H9 (cell line): Measurements from ENCODE around the gene PDIA4. TPM values are rescaled to one million over a fixed set of nuclear protein-coding genes. Genes with fewer than 3 reads are reported as not detected.

Experiments
- DNase-seq: peaks from one replicate; pipeline ENCODE4 v3.0.0-alpha.2; 2017
- H2AFZ ChIP-seq: one replicate; pipeline ENCODE4 v1.6.1; 2013; ENCODE audit warnings: mild to moderate bottlenecking, low read length, control low read depth, moderate library complexity
- H2AK5ac ChIP-seq: 2 replicates; pipeline ENCODE4 v1.6.1; 2013; ENCODE audit warnings: low read length, control low read depth, mixed read lengths; ENCODE audit not compliant: insufficient read length
- H2BK120ac ChIP-seq: one replicate; pipeline ENCODE4 v1.6.1; 2013; ENCODE audit warnings: low read depth, mild to moderate bottlenecking, low read length, control low read depth, inconsistent platforms; ENCODE audit not compliant: poor library complexity, severe bottlenecking
- H2BK12ac ChIP-seq: 2 replicates; pipeline ENCODE4 v1.6.1; 2013; ENCODE audit warnings: low read length, control low read depth, mixed read lengths, low read depth; ENCODE audit not compliant: insufficient read length
- H2BK15ac ChIP-seq: 2 replicates; pipeline ENCODE4 v1.6.1; 2013; ENCODE audit warnings: low read depth, low read length, control low read depth
- H2BK20ac ChIP-seq: one replicate; pipeline ENCODE4 v1.6.1; 2013; ENCODE audit warnings: low read depth, mild to moderate bottlenecking, low read length, control low read depth, inconsistent platforms; ENCODE audit not compliant: poor library complexity, severe bottlenecking
- H2BK5ac ChIP-seq: 2 replicates; pipeline ENCODE4 v1.6.1; 2013; ENCODE audit warnings: low read length, control low read depth, mixed read lengths; ENCODE audit not compliant: insufficient read length
- H3K14ac ChIP-seq: 2 replicates; pipeline ENCODE4 v1.6.1; 2013; ENCODE audit warnings: low read length, control low read depth; ENCODE audit not compliant: insufficient read depth
- H3K18ac ChIP-seq: 2 replicates; pipeline ENCODE4 v1.6.1; 2013; ENCODE audit warnings: low read depth, mild to moderate bottlenecking, mixed read lengths, low read length, control low read depth; ENCODE audit not compliant: insufficient read length
- H3K23ac ChIP-seq: 2 replicates; pipeline ENCODE4 v1.6.1; 2013; ENCODE audit warnings: low read length, control low read depth, mixed read lengths, low read depth; ENCODE audit not compliant: insufficient read length
- H3K23me2 ChIP-seq: 2 replicates; pipeline ENCODE4 v1.6.1; 2013; ENCODE audit warnings: low read depth, mild to moderate bottlenecking, mixed read lengths, low read length, control low read depth; ENCODE audit not compliant: insufficient read length, poor library complexity, severe bottlenecking
- H3K27ac ChIP-seq: 2 replicates; pipeline ENCODE4 v1.5.1; 2013; ENCODE audit warnings: low read length, control low read depth, mixed read lengths, low read depth; ENCODE audit not compliant: insufficient read length
- H3K27me3 ChIP-seq: 2 replicates; pipeline ENCODE4 v1.6.1; 2013; ENCODE audit warnings: low read length, control low read depth, inconsistent platforms; ENCODE audit not compliant: insufficient read depth
- H3K4ac ChIP-seq: 2 replicates; pipeline ENCODE4 v1.6.1; 2013; ENCODE audit warnings: low read depth, mild to moderate bottlenecking, control low read depth, inconsistent platforms, low read length, moderate library complexity
- H3K4me1 ChIP-seq: 2 replicates; pipeline ENCODE4 v1.6.1; 2013; ENCODE audit warnings: low read length, control low read depth, inconsistent platforms; ENCODE audit not compliant: insufficient read depth
- H3K4me2 ChIP-seq: 2 replicates; pipeline ENCODE4 v1.6.1; 2013; ENCODE audit warnings: low read length, control low read depth, mixed read lengths; ENCODE audit not compliant: insufficient read length, insufficient read depth
- H3K56ac ChIP-seq: 2 replicates; pipeline ENCODE4 v1.6.1; 2013; ENCODE audit warnings: low read depth, mild to moderate bottlenecking, mixed read lengths, low read length, control low read depth; ENCODE audit not compliant: insufficient read length
- H3K79me1 ChIP-seq: 2 replicates; pipeline ENCODE4 v1.6.1; 2013; ENCODE audit warnings: low read depth, mild to moderate bottlenecking, moderate library complexity, low read length, control low read depth, inconsistent platforms; ENCODE audit not compliant: insufficient read depth, poor library complexity, severe bottlenecking
- H3K79me2 ChIP-seq: 2 replicates; pipeline ENCODE4 v1.6.1; 2013; ENCODE audit warnings: low read length, control low read depth, inconsistent platforms; ENCODE audit not compliant: insufficient read depth
- H3K9ac ChIP-seq: 2 replicates; pipeline ENCODE4 v1.6.1; 2013; ENCODE audit warnings: low read length, control low read depth, mixed read lengths; ENCODE audit not compliant: insufficient read length; ENCODE audit errors: extremely low read depth
- H3K9me3 ChIP-seq: one replicate; pipeline ENCODE4 v1.6.1; 2013; ENCODE audit warnings: low read depth, low read length, inconsistent platforms; ENCODE audit not compliant: control insufficient read depth
- H3T11ph ChIP-seq: one replicate; pipeline ENCODE4 v1.6.1; 2013; ENCODE audit warnings: mild to moderate bottlenecking, low read length, control low read depth, inconsistent platforms
- H4K20me1 ChIP-seq: one replicate; pipeline ENCODE4 v1.6.1; 2013; ENCODE audit not compliant: control insufficient read depth, insufficient read length, insufficient read depth
- H4K5ac ChIP-seq: 2 replicates; pipeline ENCODE4 v1.6.1; 2013; ENCODE audit warnings: low read depth, mild to moderate bottlenecking, mixed read lengths, low read length, control low read depth; ENCODE audit not compliant: insufficient read length
- H4K8ac ChIP-seq: replicated peaks from 2 replicates; pipeline ENCODE4 v1.6.1; 2013; ENCODE audit warnings: low read length, control low read depth, mixed read lengths, low read depth; ENCODE audit not compliant: insufficient read length
- H4K91ac ChIP-seq: 2 replicates; pipeline ENCODE4 v1.6.1; 2013; ENCODE audit warnings: low read depth, mild to moderate bottlenecking, moderate library complexity, mixed read lengths, low read length, control low read depth; ENCODE audit not compliant: insufficient read length
- H3K27ac Mint-ChIP-seq, 3 experiments: 2 replicates in 2 of 3; 3 replicates in 1 of 3; pipeline ENCODE4 v1.8.0; 2020 to 2021; ENCODE audit warnings: mixed read lengths in 3 of 3, mild to moderate bottlenecking in 1 of 3, moderate library complexity in 1 of 3
- H3K27me3 Mint-ChIP-seq: 2 replicates; pipeline ENCODE4 v1.8.0; 2021; ENCODE audit warnings: low read depth, mild to moderate bottlenecking, moderate library complexity, mixed read lengths
- H3K36me3 Mint-ChIP-seq, 3 experiments: 2 replicates in 2 of 3; 3 replicates in 1 of 3; pipeline ENCODE4 v1.8.0; 2020 to 2021; ENCODE audit warnings: low read depth in 3 of 3, mixed read lengths in 3 of 3; ENCODE audit not compliant: insufficient read depth in 1 of 3
- H3K4me1 Mint-ChIP-seq, 2 experiments: 2 replicates each; pipeline ENCODE4 v1.8.0; 2020; ENCODE audit warnings: mixed read lengths in 2 of 2
- H3K4me3 Mint-ChIP-seq, 2 experiments: 2 replicates in 1 of 2; 3 replicates in 1 of 2; pipeline ENCODE4 v1.8.0; 2020 to 2021; ENCODE audit warnings: mild to moderate bottlenecking in 2 of 2, mixed read lengths in 2 of 2, moderate library complexity in 1 of 2
- H3K9me3 Mint-ChIP-seq, 2 experiments: 2 replicates in 1 of 2; 3 replicates in 1 of 2; pipeline ENCODE4 v1.8.0; 2020; ENCODE audit warnings: mild to moderate bottlenecking in 2 of 2, mixed read lengths in 2 of 2, moderate library complexity in 1 of 2
- CTCF ChIP-seq: fragments of 200-600 bp; sonication (generic); conservative IDR thresholded peaks from 3 replicates; pipeline ENCODE4 v1.8.0; 2021; ENCODE audit warnings: antibody characterized with exemption, mild to moderate bottlenecking
- WGBS: extraction: QIAGEN DNeasy Blood & Tissue Kit; methylation state at CpG from one replicate; pipeline ENCODE4 v1.1.7; 2013; ENCODE audit warnings: missing lambda C conversion rate, low lambda C conversion rate, mixed read lengths; ENCODE audit not compliant: insufficient read length; ENCODE audit errors: extremely low coverage; 5-methylcytosine and 5-hydroxymethylcytosine counted together
- total RNA-seq: library from RNA; stranded (reverse); gene quantifications from 2 replicates; pipeline ENCODE4 v1.2.1, GENCODE V29; 2021

Gene PDIA4
- total RNA-seq, 1 experiment from 2014 or later = 217 TPM

DNA sequence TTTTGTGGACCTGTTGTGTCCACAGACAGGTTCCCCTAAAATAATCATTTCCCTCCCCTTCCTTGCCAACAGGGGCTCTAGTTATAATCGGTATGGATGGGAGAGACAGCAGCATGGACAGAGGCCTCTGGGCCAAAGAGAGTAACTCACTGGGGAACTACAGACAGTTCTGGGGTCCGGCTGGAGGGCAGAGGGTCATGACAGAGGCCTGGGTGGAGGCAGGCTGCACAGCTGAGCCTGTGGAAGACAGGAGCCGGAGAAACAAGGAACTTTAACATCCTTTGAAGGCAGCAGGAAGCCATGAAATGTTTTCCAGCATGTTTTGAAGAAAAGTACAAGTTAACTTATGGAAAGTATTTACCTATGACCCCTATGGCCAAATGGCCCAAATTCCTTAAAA, 68.6 kb downstream of the PDIA4 start:
- no peak overlapping the region for H3T11ph ChIP-seq
- H3K27me3 ChIP-seq = no peaks in the 10 kb centered on the region
- no peak overlapping the region for H3K18ac ChIP-seq
- no peak overlapping the region for H2AFZ ChIP-seq
- H2BK5ac ChIP-seq = no peak overlapping the region
- no peak overlapping the region for H3K4me2 ChIP-seq
- H3K14ac ChIP-seq = no peak overlapping the region
- no peaks in the 10 kb centered on the region for H4K20me1 ChIP-seq
- Mint-ChIP-seq H3K27me3 (no peaks in the 10 kb centered on the region), H3K9me3 (no peaks in the 10 kb centered on the region), H3K4me1 (peaks cover 15 to 25% of the 10 kb centered on the region in 2 experiments), H3K36me3 (no peaks in the 10 kb centered on the region), H3K27ac (no peak overlapping the region; a peak in 1 of 7 replicates), H3K4me3 (no peak overlapping the region)
- peaks cover 3% of the 10 kb centered on the region for H3K23me2 ChIP-seq
- no peak overlapping the region for H4K5ac ChIP-seq
- H3K4ac ChIP-seq = no peak overlapping the region
- no peak overlapping the region for H2BK12ac ChIP-seq
- no peak for TF ChIP-seq CTCF
- H3K23ac ChIP-seq = no peak overlapping the region
- H3K9me3 ChIP-seq = no peaks in the 10 kb centered on the region
- H2BK15ac ChIP-seq = no peak overlapping the region
- no CpG with 5 or more reads among the region's 3 CpGs for WGBS
- no peaks in the 10 kb centered on the region for H3K4me1 ChIP-seq
- H3K79me2 ChIP-seq = no peaks in the 10 kb centered on the region
- no peak overlapping the region for H3K56ac ChIP-seq
- H2BK120ac ChIP-seq = no peak overlapping the region
- no peak overlapping the region for H4K91ac ChIP-seq
- H2BK20ac ChIP-seq = no peak overlapping the region
- no peak for DNase-seq
- H2AK5ac ChIP-seq = no peak overlapping the region
- H3K79me1 ChIP-seq = no peaks in the 10 kb centered on the region
- H3K9ac ChIP-seq = no peak overlapping the region
- H3K27ac ChIP-seq = no peak overlapping the region
- H4K8ac ChIP-seq = no peak overlapping the region
